T-cell (primary cell): ENCODE measurements around the gene DNAH10. TPM values are rescaled to one million over a fixed set of nuclear protein-coding genes. Genes with fewer than 3 reads are reported as not detected.

Experiments used
- total RNA-seq, 35 experiments: library from RNA in 6 of 35; stranded (reverse) in 6 of 35; fragments of 120-200 nt in 1 of 35; gene quantifications; one replicate each; pipeline versions ENCODE4 v1.2.1 to v1.2.4 and lab custom pipeline; 2013 to 2026

Gene DNAH10
- total RNA-seq, 5 donors from 2014 or later (not counting 1 experiment from before 2014, with no cell fraction given): 0.08 to 0.32 (median 0.19) TPM

Other genes starting within 250 kb of the DNAH10 start
- gene RILPL1, start 228.6 kb upstream of the DNAH10 start, total RNA-seq: 1 to 10 TPM; 2.8 to 8.9 (median 6.1) TPM
- 100 to 1,000 TPM in 3 of 5 donors, 10 to 100 TPM in 2; 86.4 to 129 (median 115) TPM for gene TMED2, start 177.7 kb upstream of the DNAH10 start, total RNA-seq
- gene DDX55, start 160.2 kb upstream of the DNAH10 start, total RNA-seq: 10 to 100 TPM; 28.9 to 45.8 (median 41.8) TPM
- gene EIF2B1, start 128.6 kb upstream of the DNAH10 start, total RNA-seq: 10 to 100 TPM; 44.7 to 51.8 (median 47.0) TPM
- gene GTF2H3, start 128.5 kb upstream of the DNAH10 start, total RNA-seq: 10 to 100 TPM; 23.7 to 27.2 (median 24.9) TPM
- gene TCTN2, start 91.2 kb upstream of the DNAH10 start, total RNA-seq: 10 to 100 TPM in 1 of 5 donors, 1 to 10 TPM in 4; 5.3 to 11.9 (median 6.6) TPM
- 10 to 100 TPM; 34.9 to 47.2 (median 46.3) TPM for gene ATP6V0A2, start 49.9 kb upstream of the DNAH10 start, total RNA-seq
- 10 to 100 TPM; 22.1 to 44.9 (median 38.7) TPM for gene CCDC92, start 210.5 kb downstream of the DNAH10 start, total RNA-seq
- gene ZNF664, start 210.9 kb downstream of the DNAH10 start, total RNA-seq: 10 to 100 TPM; 30.6 to 58.2 (median 56.1) TPM